Measurements from ENCODE around the gene METTL16. TPM values are rescaled to one million over a fixed set of nuclear protein-coding genes. Genes with fewer than 3 reads are reported as not detected.

METTL16 gene
- total RNA-seq, 2 donors from 2014 or later, result 46.6 to 47.9 TPM

- intact Hi-C loops (cut with DNase I), result no loop called here
- Histone ChIP-seq H3K36me3 (peaks cover 0 to 13% of the 10 kb centered on the region in 2 donors), H3K27me3 (replicated peaks; ENCODE audit: insufficient read depth) (no peaks in the 10 kb centered on the region), H3K9me3 (no peaks in the 10 kb centered on the region), H3K27ac (no peak overlapping the region), H3K4me1 (replicated peaks) (peaks cover 3% of the 10 kb centered on the region), H3K4me3 (no peak overlapping the region)
- DNase-seq (ENCODE audit: low spot score), result no peak
- WGBS, result 93% methylated on average over 30 of the region's 30 CpGs
- TF ChIP-seq POLR2A (IDR thresholded peaks at IDR 0.05), result no peak
- TF ChIP-seq CTCF (IDR thresholded peaks at IDR 0.05), result no peak
- no peak for TF ChIP-seq POLR2AphosphoS5 (IDR thresholded peaks at IDR 0.05)
Measured at GRCh38 chr17:2371183-2372130, 140.2 kb downstream of the METTL16 start.

DNA sequence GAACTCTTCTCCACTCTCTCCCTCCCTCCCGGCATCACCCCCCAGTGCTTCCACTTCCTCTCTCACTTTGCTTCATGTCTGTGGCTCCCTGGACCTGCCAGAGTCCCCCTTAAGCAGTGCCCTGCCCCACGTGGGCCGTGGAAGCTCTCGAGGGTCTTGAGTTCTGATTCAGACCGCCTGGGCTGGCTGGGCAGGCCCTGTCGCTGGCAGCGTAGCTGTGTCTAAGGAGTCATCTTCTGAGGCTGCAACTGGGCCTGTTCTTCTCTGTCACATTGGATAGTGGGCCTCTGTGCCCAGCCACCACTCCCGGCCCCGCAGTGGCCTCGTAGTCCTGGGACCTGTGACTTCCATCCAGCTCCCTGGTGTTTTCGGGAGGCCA lies 141.5 kb downstream of the METTL16 start:
- Histone ChIP-seq H3K36me3 (peaks cover 0 to 13% of the 10 kb centered on the region in 2 donors), H3K27ac (no peak overlapping the region), H3K27me3 (replicated peaks; ENCODE audit: insufficient read depth) (no peaks in the 10 kb centered on the region), H3K4me1 (replicated peaks) (peaks cover 3% of the 10 kb centered on the region), H3K9me3 (no peaks in the 10 kb centered on the region), H3K4me3 (no peak overlapping the region)
- intact Hi-C loops (cut with DNase I), result no loop called here
- no peak for DNase-seq (ENCODE audit: low spot score)
- WGBS, result 85% methylated on average over 11 of the region's 11 CpGs
- TF ChIP-seq POLR2AphosphoS5 (IDR thresholded peaks at IDR 0.05) (no peak), POLR2A (IDR thresholded peaks at IDR 0.05) (no peak), CTCF (IDR thresholded peaks at IDR 0.05) (no peak)

DNA sequence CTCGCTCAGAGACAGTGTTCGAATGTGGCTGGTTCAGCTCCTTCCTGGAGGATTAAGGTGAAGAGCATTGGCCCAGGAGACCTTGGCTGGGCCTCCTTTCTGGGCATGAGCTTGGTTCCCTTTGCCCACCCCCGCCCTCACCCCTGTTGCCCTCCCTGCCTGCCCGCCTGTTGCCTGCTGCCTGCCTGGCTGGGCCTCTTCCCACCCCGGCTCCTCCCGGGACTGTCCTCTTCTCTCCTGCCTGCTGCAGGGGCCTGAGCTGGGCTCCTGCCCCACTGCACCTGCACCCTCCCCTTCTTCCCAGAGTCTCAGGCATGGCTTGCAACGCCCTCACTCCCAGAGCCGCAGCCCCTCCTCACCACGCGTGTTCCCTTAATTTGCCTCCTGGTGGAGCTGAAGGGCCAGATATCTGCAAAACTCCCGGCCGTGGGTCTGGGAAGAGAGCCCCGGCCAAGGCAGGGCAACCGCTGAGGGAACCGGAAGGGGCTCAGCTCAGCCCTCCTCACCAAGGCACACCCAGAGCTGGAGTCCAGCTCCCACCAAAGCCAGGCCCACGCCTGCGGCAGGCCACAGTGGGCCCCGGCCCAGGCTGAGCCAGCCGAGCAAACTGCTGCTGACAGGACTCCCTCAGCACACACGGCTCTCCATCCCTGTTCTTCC lies 142.0 kb downstream of the METTL16 start:
- Histone ChIP-seq H3K27me3 (replicated peaks; ENCODE audit: insufficient read depth) (no peaks in the 10 kb centered on the region), H3K36me3 (peaks cover 0 to 13% of the 10 kb centered on the region in 2 donors), H3K4me1 (replicated peaks) (peaks cover 1% of the 10 kb centered on the region), H3K4me3 (no peak overlapping the region), H3K9me3 (no peaks in the 10 kb centered on the region), H3K27ac (no peak overlapping the region)
- no peak for TF ChIP-seq POLR2A (IDR thresholded peaks at IDR 0.05)
- TF ChIP-seq POLR2AphosphoS5 (IDR thresholded peaks at IDR 0.05), result no peak
- TF ChIP-seq CTCF (IDR thresholded peaks at IDR 0.05), result no peak
- intact Hi-C loops (cut with DNase I), result no loop called here
- 67% methylated on average over 20 of the region's 20 CpGs for WGBS
- no peak for DNase-seq (ENCODE audit: low spot score)

DNA sequence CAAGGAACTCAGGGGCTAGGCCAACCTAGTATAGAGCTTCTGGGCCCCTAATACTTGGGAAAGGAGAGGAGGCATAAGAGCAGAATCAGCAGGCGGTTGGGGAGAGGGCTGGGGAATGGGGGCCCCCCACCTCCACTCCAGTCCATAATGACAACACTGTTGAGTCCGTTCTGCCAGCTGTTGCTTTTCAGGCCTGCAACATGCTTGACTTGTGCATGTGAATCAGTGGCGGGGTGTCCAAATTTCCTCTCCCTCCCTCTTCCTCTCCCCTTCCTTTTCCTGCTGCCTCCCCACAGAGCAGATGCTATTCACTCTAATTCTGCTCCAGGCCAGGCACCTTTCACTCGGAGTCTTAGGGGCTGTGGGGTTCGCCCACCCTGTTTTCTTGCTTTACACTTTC lies 142.6 kb downstream of the METTL16 start:
- Histone ChIP-seq H3K27me3 (replicated peaks; ENCODE audit: insufficient read depth) (no peaks in the 10 kb centered on the region), H3K27ac (no peak overlapping the region), H3K4me3 (no peak overlapping the region), H3K4me1 (replicated peaks) (no peaks in the 10 kb centered on the region), H3K9me3 (no peaks in the 10 kb centered on the region), H3K36me3 (peaks cover 0 to 13% of the 10 kb centered on the region in 2 donors)
- WGBS, result 69% methylated on average over 5 of the region's 5 CpGs
- no peak for DNase-seq (ENCODE audit: low spot score)
- intact Hi-C loops (cut with DNase I), result no loop called here
- TF ChIP-seq POLR2AphosphoS5 (IDR thresholded peaks at IDR 0.05) (no peak), POLR2A (IDR thresholded peaks at IDR 0.05) (no peak), CTCF (IDR thresholded peaks at IDR 0.05) (no peak)

Data from prostate gland (tissue), 2 donors.